PFSK-1 (cell line): ENCODE results near the gene ATP8B2.

ENCODE experiments used
- POLR2AphosphoS5 ChIP-seq: IDR thresholded peaks from 2 replicates; pipeline ENCODE4 v1.6.1; 2012; ENCODE audit warnings: low read depth, mild to moderate bottlenecking, control low read depth, low read length, moderate library complexity
- REST ChIP-seq, 2 experiments: IDR thresholded peaks; 2 replicates each; pipeline versions ENCODE4 v1.6.1 to v1.8.0; 2011 to 2012; ENCODE audit warnings: low read depth in 2 of 2, low read length in 2 of 2, control low read depth in 1 of 2, inconsistent platforms in 1 of 2, mild to moderate bottlenecking in 1 of 2, moderate library complexity in 1 of 2; ENCODE audit not compliant: insufficient read depth in 1 of 2
- SIN3A ChIP-seq: IDR thresholded peaks from 2 replicates; pipeline ENCODE4 v1.6.1; 2012; ENCODE audit warnings: mild to moderate bottlenecking, low read length, moderate library complexity, borderline replicate concordance; ENCODE audit not compliant: insufficient read depth
- TAF1 ChIP-seq: IDR thresholded peaks from 2 replicates; pipeline ENCODE4 v1.6.1; 2012; ENCODE audit warnings: low read length, control low read depth, borderline replicate concordance; ENCODE audit not compliant: insufficient read depth

- TF ChIP-seq SIN3A (no peak), POLR2AphosphoS5 (no peak), REST (IDR thresholded peaks at IDR 0.05; ENCODE audit: insufficient read depth in 1 of 2, low read depth in 2 of 2, low read length in 2 of 2) (no peak), TAF1 (no peak)
Measured at GRCh38 chr1:154384650-154385489, 59.5 kb downstream of the ATP8B2 start.
